Activated naive CD4-positive, alpha-beta T cell treated with anti-CD3 and anti-CD28 coated beads, Interleukin-2, amount 10 ng/mL, durations not matched to agents 7 days and 5 days (primary cell): ENCODE results near the gene HECTD2.
"Not testable (repeated sequence)": the region's sequence is repeated elsewhere in the genome, so short reads cannot be mapped to it uniquely, and the experiment has no call there.

Source experiments
- CTCF ChIA-PET: fragments of 350-600 bp; sonication (Branson Sonifier 250); formaldehyde crosslinking; loops from one replicate; lab custom pipeline; 2021; ENCODE audit warnings: antibody characterized with exemption; lab: Charles Lee
- DNase-seq: peaks from one replicate; pipeline ENCODE4 v3.0.0-alpha.2; 2020
- H3K27ac Mint-ChIP-seq: one replicate; pipeline ENCODE4 v1.8.0; 2021; ENCODE audit warnings: mild to moderate bottlenecking, moderate library complexity, mixed read lengths
- H3K27me3 Mint-ChIP-seq: one replicate; pipeline ENCODE4 v1.8.0; 2021; ENCODE audit warnings: mild to moderate bottlenecking, mixed read lengths
- H3K36me3 Mint-ChIP-seq: one replicate; pipeline ENCODE4 v1.8.0; 2021; ENCODE audit warnings: mixed read lengths
- H3K4me1 Mint-ChIP-seq: one replicate; pipeline ENCODE4 v1.8.0; 2021; ENCODE audit warnings: mixed read lengths
- H3K4me3 Mint-ChIP-seq: one replicate; pipeline ENCODE4 v1.8.0; 2021; ENCODE audit warnings: mild to moderate bottlenecking, moderate library complexity, mixed read lengths
- H3K9me3 Mint-ChIP-seq: one replicate; pipeline ENCODE4 v1.8.0; 2021; ENCODE audit warnings: mixed read lengths

Gene HECTD2

GRCh38 chr10:91551856-91552255, 141.7 kb downstream of the HECTD2 start:
- CTCF ChIA-PET, result interaction anchor here (2.7 to 3.0 kb wide), 2 partner anchors 82 to 253 kb away, joined by 9 to 15 read pairs; partner anchors contain the start of gene PPP1R3C
- Mint-ChIP-seq H3K27me3 (peaks cover 3% of the 10 kb centered on the region), H3K36me3 (no peaks in the 10 kb centered on the region), H3K4me1 (no peaks in the 10 kb centered on the region), H3K27ac (no peak overlapping the region), H3K9me3 (no peaks in the 10 kb centered on the region), H3K4me3 (no peak overlapping the region)
- no peak for DNase-seq

- CTCF ChIA-PET, result interaction anchor here (2.7 to 3.0 kb wide), 2 partner anchors 81 to 254 kb away, joined by 9 to 15 read pairs; partner anchors contain the start of gene PPP1R3C
Observed at GRCh38 chr10:91552274-91553095, 142.3 kb downstream of the HECTD2 start.

DNA sequence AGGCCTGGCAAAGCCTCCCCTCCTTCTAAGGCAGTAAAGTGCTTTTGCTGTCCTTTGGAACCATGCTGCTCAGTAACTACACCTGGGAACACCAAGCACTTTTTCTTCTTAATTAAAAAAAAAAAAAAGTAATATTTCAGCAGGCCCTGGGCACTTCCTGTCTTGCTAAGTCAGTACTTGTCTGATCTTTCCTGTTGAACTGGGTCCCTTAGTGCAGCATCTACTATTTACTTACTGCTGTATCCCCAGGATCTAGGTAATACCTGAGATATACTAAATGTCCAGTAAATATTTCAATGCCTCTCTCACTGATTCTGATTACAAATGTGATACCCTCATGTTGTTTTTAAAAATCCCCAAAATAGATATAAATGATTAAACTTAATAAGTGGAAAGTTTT, 145.3 kb downstream of the HECTD2 start:
- no peaks in the 10 kb centered on the region for H3K9me3 Mint-ChIP-seq
- peaks cover 3% of the 10 kb centered on the region for H3K27me3 Mint-ChIP-seq
- CTCF ChIA-PET, result no interaction called here
- H3K4me3 Mint-ChIP-seq, result no peak overlapping the region
- no peaks in the 10 kb centered on the region for H3K36me3 Mint-ChIP-seq
- H3K4me1 Mint-ChIP-seq, result no peaks in the 10 kb centered on the region
- no peak for DNase-seq
- no peak overlapping the region for H3K27ac Mint-ChIP-seq

More at GRCh38 chr10:91552274-91553095, 142.3 kb downstream of the HECTD2 start:
- Mint-ChIP-seq H3K4me3 (no peak overlapping the region), H3K9me3 (no peaks in the 10 kb centered on the region), H3K27ac (no peak overlapping the region), H3K36me3 (no peaks in the 10 kb centered on the region), H3K4me1 (no peaks in the 10 kb centered on the region), H3K27me3 (peaks cover 3% of the 10 kb centered on the region)
- no peak for DNase-seq

- Mint-ChIP-seq H3K4me3 (no peak overlapping the region), H3K4me1 (no peaks in the 10 kb centered on the region), H3K27me3 (peaks cover 3% of the 10 kb centered on the region), H3K36me3 (no peaks in the 10 kb centered on the region), H3K27ac (no peak overlapping the region), H3K9me3 (no peaks in the 10 kb centered on the region)
- CTCF ChIA-PET, result interaction anchor here (0.7 kb wide), 1 partner anchor 260 kb away, joined by 3 read pairs; no protein-coding TSS in a partner anchor
- no peak for DNase-seq
Observed at GRCh38 chr10:91556691-91557566, 146.8 kb downstream of the HECTD2 start.

DNA sequence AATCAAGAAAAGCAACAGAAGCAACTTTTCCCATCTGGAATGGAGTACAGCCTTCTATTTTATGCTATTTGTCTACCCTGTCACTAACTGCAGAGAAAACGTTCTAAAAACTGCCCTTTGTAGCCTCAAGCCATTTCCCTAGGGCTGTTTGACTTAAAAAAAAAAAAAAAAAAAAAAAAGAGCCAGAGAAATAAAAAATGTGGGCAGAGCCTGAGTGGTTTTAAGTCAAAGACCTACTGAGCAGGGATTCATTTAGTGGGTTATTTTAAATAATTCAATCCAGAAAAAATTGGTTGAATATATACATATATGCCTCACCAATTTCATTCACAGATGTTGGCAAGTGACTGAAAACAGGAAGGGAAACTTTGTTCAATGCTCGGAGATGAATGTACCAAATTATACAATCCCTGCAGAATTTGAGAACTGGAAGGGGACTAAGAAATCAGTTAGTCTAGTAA, 147.5 kb downstream of the HECTD2 start:
- CTCF ChIA-PET, result interaction anchor here (0.7 kb wide), 1 partner anchor 260 kb away, joined by 3 read pairs; no protein-coding TSS in a partner anchor
- H3K9me3 Mint-ChIP-seq, result no peaks in the 10 kb centered on the region
- H3K27ac Mint-ChIP-seq, result no peak overlapping the region
- no peak for DNase-seq
- peaks cover under 1% of the 10 kb centered on the region for H3K27me3 Mint-ChIP-seq
- H3K36me3 Mint-ChIP-seq, result no peaks in the 10 kb centered on the region
- no peaks in the 10 kb centered on the region for H3K4me1 Mint-ChIP-seq
- no peak overlapping the region for H3K4me3 Mint-ChIP-seq

GRCh38 chr10:91558473-91558872, 148.3 kb downstream of the HECTD2 start:
- no peak for DNase-seq
- H3K4me1 Mint-ChIP-seq, result no peaks in the 10 kb centered on the region
- H3K36me3 Mint-ChIP-seq, result no peaks in the 10 kb centered on the region
- H3K27me3 Mint-ChIP-seq, result peaks cover 4% of the 10 kb centered on the region
- CTCF ChIA-PET, result interaction anchor here (0.8 kb wide), 1 partner anchor 31 kb away, joined by 3 read pairs; no protein-coding TSS in a partner anchor
- H3K4me3 Mint-ChIP-seq, result no peak overlapping the region
- H3K27ac Mint-ChIP-seq, result no peak overlapping the region
- no peaks in the 10 kb centered on the region for H3K9me3 Mint-ChIP-seq

DNA sequence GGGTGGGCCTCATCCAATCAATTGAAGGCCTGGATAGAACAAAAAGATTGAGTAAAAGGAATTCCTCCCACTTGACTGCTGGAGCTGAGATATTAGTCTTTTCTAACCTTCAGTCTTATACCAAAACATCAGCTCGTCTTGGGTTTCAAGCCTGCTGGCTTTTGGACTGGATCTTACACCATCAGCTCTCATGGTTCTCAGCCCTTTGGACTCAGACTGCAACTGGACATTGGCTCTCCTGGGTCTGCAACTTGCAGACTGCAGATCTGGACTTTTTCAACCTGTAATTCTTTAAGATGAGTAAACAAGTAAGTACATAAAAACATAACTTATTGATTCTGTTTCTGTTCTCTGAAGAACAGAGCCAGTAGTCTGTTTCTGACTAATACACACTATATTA, 149.0 kb downstream of the HECTD2 start:
- DNase-seq, result no peak
- peaks cover 5% of the 10 kb centered on the region for H3K27me3 Mint-ChIP-seq
- no peaks in the 10 kb centered on the region for H3K4me1 Mint-ChIP-seq
- no peaks in the 10 kb centered on the region for H3K36me3 Mint-ChIP-seq
- CTCF ChIA-PET, result interaction anchor here (0.8 kb wide), 1 partner anchor 30 kb away, joined by 3 read pairs; no protein-coding TSS in a partner anchor
- no peaks in the 10 kb centered on the region for H3K9me3 Mint-ChIP-seq
- H3K4me3 Mint-ChIP-seq, result no peak overlapping the region
- no peak overlapping the region for H3K27ac Mint-ChIP-seq

DNA sequence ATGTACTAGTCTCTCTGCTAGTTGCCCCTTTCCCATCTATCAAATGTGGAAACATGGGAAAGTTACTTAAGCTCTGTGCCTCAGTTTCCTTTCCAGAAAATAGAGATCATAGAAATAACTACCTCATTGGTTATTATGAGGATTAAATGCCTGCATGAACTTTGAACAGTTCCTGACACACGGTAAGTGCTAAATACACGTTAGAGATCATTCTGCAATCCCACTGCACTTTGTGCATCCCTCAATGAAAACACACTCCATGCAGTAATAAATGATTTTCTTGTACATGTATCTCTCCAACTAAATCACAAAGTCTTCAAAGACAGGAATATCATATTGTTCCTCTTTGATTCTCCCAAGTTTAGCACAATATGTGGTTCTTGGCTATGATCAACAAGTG, 149.6 kb downstream of the HECTD2 start:
- CTCF ChIA-PET, result no interaction called here
- Mint-ChIP-seq H3K36me3 (no peaks in the 10 kb centered on the region), H3K9me3 (no peaks in the 10 kb centered on the region), H3K27me3 (peaks cover 8% of the 10 kb centered on the region), H3K27ac (no peak overlapping the region), H3K4me3 (no peak overlapping the region), H3K4me1 (no peaks in the 10 kb centered on the region)
- no peak for DNase-seq

GRCh38 chr10:91560827-91561226, 150.7 kb downstream of the HECTD2 start:
- H3K9me3 Mint-ChIP-seq, H3K27ac Mint-ChIP-seq, CTCF ChIA-PET, DNase-seq, H3K4me3 Mint-ChIP-seq, H3K4me1 Mint-ChIP-seq, H3K27me3 Mint-ChIP-seq, H3K36me3 Mint-ChIP-seq: not testable (repeated sequence)

- H3K36me3 Mint-ChIP-seq, result no peaks in the 10 kb centered on the region
- CTCF ChIA-PET, result interaction anchor here (0.6 kb wide), 1 partner anchor 82 kb away, joined by 3 read pairs; no protein-coding TSS in a partner anchor
- no peak for DNase-seq
- H3K4me1 Mint-ChIP-seq, result no peaks in the 10 kb centered on the region
- H3K27me3 Mint-ChIP-seq, result peaks cover 8% of the 10 kb centered on the region
- no peak overlapping the region for H3K4me3 Mint-ChIP-seq
- no peaks in the 10 kb centered on the region for H3K9me3 Mint-ChIP-seq
- no peak overlapping the region for H3K27ac Mint-ChIP-seq
Observed at GRCh38 chr10:91562839-91563581, 152.9 kb downstream of the HECTD2 start.

DNA sequence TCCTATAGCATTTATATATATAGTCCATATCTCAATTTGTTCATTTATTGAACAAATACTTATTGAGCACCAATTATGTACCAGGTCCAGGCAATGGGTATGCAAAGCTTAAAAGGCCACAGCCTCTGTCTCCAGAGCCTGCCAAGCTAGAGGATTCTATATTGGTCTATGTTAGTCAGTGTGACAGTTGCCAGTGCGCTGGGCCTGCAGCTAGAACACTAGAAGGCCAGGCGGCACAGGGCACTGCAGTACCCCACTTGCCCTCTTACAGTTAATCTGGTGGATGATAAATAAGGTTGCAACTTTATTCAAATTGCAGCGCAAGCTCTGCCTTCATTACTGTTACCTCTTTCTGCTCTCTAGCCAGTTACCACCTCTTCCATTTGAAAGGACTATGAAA, 153.9 kb downstream of the HECTD2 start:
- CTCF ChIA-PET, result no interaction called here
- H3K36me3 Mint-ChIP-seq, result no peaks in the 10 kb centered on the region
- peaks cover 8% of the 10 kb centered on the region for H3K27me3 Mint-ChIP-seq
- no peak for DNase-seq
- no peaks in the 10 kb centered on the region for H3K4me1 Mint-ChIP-seq
- H3K4me3 Mint-ChIP-seq, result no peak overlapping the region
- no peak overlapping the region for H3K27ac Mint-ChIP-seq
- no peaks in the 10 kb centered on the region for H3K9me3 Mint-ChIP-seq
